ENCODE data around the gene PTPRM. TPM values are rescaled to one million over a fixed set of nuclear protein-coding genes. Genes with fewer than 3 reads are reported as not detected.
A peak's percentile ranks its signal among the peaks of the same experiment; 100 is the strongest.

PTPRM gene
- total RNA-seq, 1 experiment from 2014 or later, result 14.5 TPM

- intact Hi-C loops (cut with micrococcal nuclease), result no loop called here
- no TSS peak for BruUV-seq (replicated peaks)
- H3K9ac ChIP-seq (ENCODE audit: low read length), result peak overlapping the region; percentile 40; the same call in 1 of the 2 replicates
- no peaks in the 10 kb centered on the region for H3K9me2 ChIP-seq (ENCODE audit: insufficient read depth)
- POLR2A ChIA-PET, result no interaction called here
- no peaks in the 10 kb centered on the region for H3K79me2 ChIP-seq (ENCODE audit: insufficient read depth, low read length)
- no peaks in the 10 kb centered on the region for H4K20me1 ChIP-seq (ENCODE audit: insufficient read depth)
- H3K36me3 ChIP-seq (ENCODE audit: control insufficient read depth in 1 of 2, insufficient read depth in 2 of 2, low read length in 2 of 2), result no peaks in the 10 kb centered on the region
- RAD21 ChIA-PET (ENCODE audit: low non-redundant PET in 1 of 2, low total read pairs in 2 of 2, uncharacterized antibody in 2 of 2, unreplicated experiment in 2 of 2), result no interaction called here
- H3K27ac ChIP-seq (ENCODE audit: low read depth, low read length), result peak overlapping the region; percentile 33; the same call in 1 of the 2 replicates
- TF ChIP-seq, protein P1, sequence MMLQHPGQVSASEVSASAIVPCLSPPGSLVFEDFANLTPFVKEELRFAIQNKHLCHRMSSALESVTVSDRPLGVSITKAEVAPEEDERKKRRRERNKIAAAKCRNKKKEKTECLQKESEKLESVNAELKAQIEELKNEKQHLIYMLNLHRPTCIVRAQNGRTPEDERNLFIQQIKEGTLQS (IDR thresholded peaks at IDR 0.05), result no peak
- TF ChIP-seq RAD21 (IDR thresholded peaks at IDR 0.05; ENCODE audit: low read depth) (0 out of 2 replicates have a peak, but pooled peaks have one; percentile 3), SIN3A (IDR thresholded peaks at IDR 0.05; ENCODE audit: low read depth) (no peak), POLR2AphosphoS5 (IDR thresholded peaks at IDR 0.05; ENCODE audit: low read depth, low read length) (no peak), MAX (IDR thresholded peaks at IDR 0.05) (no peak), CBX3 (IDR thresholded peaks at IDR 0.05; ENCODE audit: low read depth) (peak; percentile 26; the same call in 1 of the 2 replicates), CEBPB (IDR thresholded peaks at IDR 0.05; ENCODE audit: low read depth) (no peak), ZNF274 (IDR thresholded peaks at IDR 0.05; ENCODE audit: low read depth, low read length) (no peak), EZH2phosphoT487 (IDR thresholded peaks at IDR 0.05; ENCODE audit: borderline replicate concordance) (no peak), CTCF (IDR thresholded peaks at IDR 0.05 in 2 of 3, conservative IDR thresholded peaks at IDR 0.05 in 1 of 3; ENCODE audit: borderline replicate concordance in 1 of 3, insufficient read depth in 1 of 3, low read depth in 2 of 3, low read length in 2 of 3) (peak in 1 of 3 experiments; percentile 35; a peak in 2 of 6 replicates), ZBTB33 (IDR thresholded peaks at IDR 0.05; ENCODE audit: extremely low read depth, insufficient replicate concordance, low read length) (no peak), SRF (IDR thresholded peaks at IDR 0.05; ENCODE audit: low read depth) (no peak), ZFX (IDR thresholded peaks at IDR 0.05) (no peak)
- TF ChIP-seq, protein P2, sequence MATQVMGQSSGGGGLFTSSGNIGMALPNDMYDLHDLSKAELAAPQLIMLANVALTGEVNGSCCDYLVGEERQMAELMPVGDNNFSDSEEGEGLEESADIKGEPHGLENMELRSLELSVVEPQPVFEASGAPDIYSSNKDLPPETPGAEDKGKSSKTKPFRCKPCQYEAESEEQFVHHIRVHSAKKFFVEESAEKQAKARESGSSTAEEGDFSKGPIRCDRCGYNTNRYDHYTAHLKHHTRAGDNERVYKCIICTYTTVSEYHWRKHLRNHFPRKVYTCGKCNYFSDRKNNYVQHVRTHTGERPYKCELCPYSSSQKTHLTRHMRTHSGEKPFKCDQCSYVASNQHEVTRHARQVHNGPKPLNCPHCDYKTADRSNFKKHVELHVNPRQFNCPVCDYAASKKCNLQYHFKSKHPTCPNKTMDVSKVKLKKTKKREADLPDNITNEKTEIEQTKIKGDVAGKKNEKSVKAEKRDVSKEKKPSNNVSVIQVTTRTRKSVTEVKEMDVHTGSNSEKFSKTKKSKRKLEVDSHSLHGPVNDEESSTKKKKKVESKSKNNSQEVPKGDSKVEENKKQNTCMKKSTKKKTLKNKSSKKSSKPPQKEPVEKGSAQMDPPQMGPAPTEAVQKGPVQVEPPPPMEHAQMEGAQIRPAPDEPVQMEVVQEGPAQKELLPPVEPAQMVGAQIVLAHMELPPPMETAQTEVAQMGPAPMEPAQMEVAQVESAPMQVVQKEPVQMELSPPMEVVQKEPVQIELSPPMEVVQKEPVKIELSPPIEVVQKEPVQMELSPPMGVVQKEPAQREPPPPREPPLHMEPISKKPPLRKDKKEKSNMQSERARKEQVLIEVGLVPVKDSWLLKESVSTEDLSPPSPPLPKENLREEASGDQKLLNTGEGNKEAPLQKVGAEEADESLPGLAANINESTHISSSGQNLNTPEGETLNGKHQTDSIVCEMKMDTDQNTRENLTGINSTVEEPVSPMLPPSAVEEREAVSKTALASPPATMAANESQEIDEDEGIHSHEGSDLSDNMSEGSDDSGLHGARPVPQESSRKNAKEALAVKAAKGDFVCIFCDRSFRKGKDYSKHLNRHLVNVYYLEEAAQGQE (IDR thresholded peaks at IDR 0.05; ENCODE audit: low read depth), result no peak
- H3K4me2 ChIP-seq (ENCODE audit: low read length), result peak overlapping the region; percentile 74
- ATAC-seq, result peak; percentile 80
- peak overlapping the region; percentile 40 to 52 for H3K4me3 ChIP-seq (replicated peaks in 1 of 2; ENCODE audit: low read depth in 1 of 2, low read length in 2 of 2)
- H3K9me3 ChIP-seq (ENCODE audit: control insufficient read depth in 1 of 2, insufficient read depth in 1 of 2, low read depth in 1 of 2, low read length in 2 of 2), result no peaks in the 10 kb centered on the region
- no peaks in the 10 kb centered on the region for H3K27me3 ChIP-seq (ENCODE audit: insufficient read depth, low read length)
- CTCF ChIA-PET, result no interaction called here
- no peak for DNase-seq (ENCODE audit: low read depth, low spot score)
- peaks cover 6% of the 10 kb centered on the region in 2 experiments; a peak in 3 of 4 replicates for H3K4me1 ChIP-seq (ENCODE audit: control insufficient read depth in 1 of 2, insufficient read depth in 2 of 2, low read length in 2 of 2)
- peak overlapping the region; percentile 84 for H2AFZ ChIP-seq (ENCODE audit: low read depth, low read length, poor library complexity, severe bottlenecking)
Measured at GRCh38 chr18:8063733-8064132, 496.6 kb downstream of the PTPRM start.

Measured in HCT116 (cell line).